PC-3 (cell line): ENCODE results near the gene C16orf78. TPM values are rescaled to one million over a fixed set of nuclear protein-coding genes. Genes with fewer than 3 reads are reported as not detected.

Experiments
- ATAC-seq: fragments of 200-7000 bp; cut with Tn5 transposase; 2 replicates; pipeline ENCODE4 v1.9.1; 2020; ENCODE audit warnings: mild to moderate bottlenecking, moderate library complexity
- BruUV-seq: library from RNA; stranded (reverse); fragments of 400-500 nt; replicated peaks from 2 replicates; lab custom pipeline; 2021; lab: Mats Ljungman, UMichigan
- CTCF ChIA-PET: fragments of 300-600 bp; sonication (Branson Sonifier 250); formaldehyde crosslinking; loops from one replicate; lab custom pipeline; 2022; ENCODE audit warnings: antibody characterized with exemption; lab: Charles Lee
- POLR2A ChIA-PET: fragments of 300-600 bp; sonication (Branson Sonifier 250); formaldehyde crosslinking; loops from one replicate; lab custom pipeline; 2022; ENCODE audit warnings: antibody characterized with exemption; ENCODE audit not compliant: unreplicated experiment; lab: Charles Lee
- DNase-seq: peaks from one replicate; pipeline ENCODE4 v3.0.0-alpha.2; 2015
- H2AFZ ChIP-seq: fragments of 300-600 bp; sonication (generic); 2 replicates; pipeline ENCODE4 v1.6.0; 2016; ENCODE audit warnings: antibody characterized with exemption, low read length
- H3F3A ChIP-seq: fragments of 300-600 bp; sonication (generic); one replicate; pipeline ENCODE4 v1.6.0; 2017; ENCODE audit warnings: antibody characterized with exemption, low read length, control low read depth, mild to moderate bottlenecking; ENCODE audit not compliant: unreplicated experiment
- H3K27ac ChIP-seq: fragments of 300-600 bp; sonication (generic); 2 replicates; pipeline ENCODE4 v1.5.1; 2016; ENCODE audit warnings: mild to moderate bottlenecking, low read length
- H3K27me3 ChIP-seq: fragments of 300-600 bp; sonication (generic); 2 replicates; pipeline ENCODE4 v1.6.1; 2016; ENCODE audit warnings: low read length, mixed read lengths
- H3K36me3 ChIP-seq: fragments of 300-600 bp; sonication (generic); 2 replicates; pipeline ENCODE4 v1.6.1; 2016; ENCODE audit warnings: low read depth, mixed run types, low read length, mixed read lengths
- H3K4me1 ChIP-seq: fragments of 300-600 bp; sonication (generic); 2 replicates; pipeline ENCODE4 v1.5.1; 2016; ENCODE audit warnings: low read length; ENCODE audit not compliant: insufficient read depth
- H3K4me2 ChIP-seq: fragments of 300-600 bp; sonication (generic); 2 replicates; pipeline ENCODE4 v1.6.0; 2016; ENCODE audit warnings: low read length
- H3K4me3 ChIP-seq: fragments of 300-600 bp; sonication (generic); 2 replicates; pipeline ENCODE4 v1.5.1; 2016; ENCODE audit warnings: mild to moderate bottlenecking, low read length, mixed read lengths
- H3K79me2 ChIP-seq: fragments of 300-600 bp; sonication (generic); 2 replicates; pipeline ENCODE4 v1.6.1; 2017; ENCODE audit warnings: low read length, mixed read lengths
- H3K9ac ChIP-seq: fragments of 300-600 bp; sonication (generic); 2 replicates; pipeline ENCODE4 v1.6.0; 2016; ENCODE audit warnings: mild to moderate bottlenecking, low read length
- H3K9me2 ChIP-seq: fragments of 300-600 bp; sonication (generic); replicated peaks from 2 replicates; pipeline ENCODE4 v1.6.1; 2016; ENCODE audit warnings: mixed run types, low read length, mixed read lengths
- H3K9me3 ChIP-seq: fragments of 300-600 bp; sonication (generic); 2 replicates; pipeline ENCODE4 v1.6.1; 2016; ENCODE audit warnings: low read length, mixed read lengths
- H4K20me1 ChIP-seq: fragments of 300-600 bp; sonication (generic); 2 replicates; pipeline ENCODE4 v1.6.1; 2016; ENCODE audit warnings: low read length, mixed read lengths
- CTCF ChIP-seq: fragments of 300-600 bp; sonication (generic); conservative IDR thresholded peaks from 2 replicates; pipeline ENCODE4 v1.5.1; 2017; ENCODE audit warnings: antibody characterized with exemption, low read depth, mild to moderate bottlenecking, low read length
- EZH2 ChIP-seq: fragments of 300-600 bp; sonication (generic); IDR thresholded peaks from one replicate; pipeline ENCODE4 v1.6.1; 2017; ENCODE audit warnings: antibody characterized with exemption, mild to moderate bottlenecking, low read length; ENCODE audit not compliant: unreplicated experiment
- EZH2phosphoT487 ChIP-seq: fragments of 300-600 bp; sonication (generic); IDR thresholded peaks from 2 replicates; pipeline ENCODE4 v1.6.1; 2018; ENCODE audit warnings: mild to moderate bottlenecking, antibody characterized with exemption, low read length, borderline replicate concordance
- intact Hi-C: fragments of 100-400 bp; cut with micrococcal nuclease; formaldehyde crosslinking; loops from 2 replicates; pipeline ENCODE4 v1.9.0; 2023
- total RNA-seq: library from RNA; depleted of rRNA; stranded (reverse); fragments of >200 nt; gene quantifications from 2 replicates; pipeline ENCODE4 v1.2.3, GENCODE V29; 2014

The C16orf78 gene
- total RNA-seq, 1 experiment from 2014 or later, result not detected

GRCh38 chr16:49395021-49395420 is 21.4 kb downstream of the C16orf78 start:
- Histone ChIP-seq H3K9ac (no peak overlapping the region), H3K79me2 (no peaks in the 10 kb centered on the region), H3K4me3 (no peak overlapping the region), H3K27ac (no peak overlapping the region), H3K9me2 (no peaks in the 10 kb centered on the region), H3K4me2 (no peak overlapping the region), H3K4me1 (no peaks in the 10 kb centered on the region), H2AFZ (no peak overlapping the region), H3K9me3 (no peaks in the 10 kb centered on the region), H4K20me1 (no peaks in the 10 kb centered on the region), H3K36me3 (no peaks in the 10 kb centered on the region), H3K27me3 (peaks cover 10% of the 10 kb centered on the region), H3F3A (no peaks in the 10 kb centered on the region)
- ChIA-PET POLR2A (no interaction called here), CTCF (no interaction called here)
- DNase-seq, result no peak
- no TSS peak for BruUV-seq
- intact Hi-C loops, result no loop called here
- TF ChIP-seq EZH2phosphoT487 (no peak), CTCF (no peak), EZH2 (no peak)
- no peak for ATAC-seq

GRCh38 chr16:49396206-49396720 is 22.7 kb downstream of the C16orf78 start:
- H3K9me2 ChIP-seq, result no peaks in the 10 kb centered on the region
- H2AFZ ChIP-seq, result no peak overlapping the region
- H3K4me3 ChIP-seq, result no peak overlapping the region
- H3K9me3 ChIP-seq, result no peaks in the 10 kb centered on the region
- no peak for ATAC-seq
- no peak for TF ChIP-seq EZH2phosphoT487
- no peak for TF ChIP-seq EZH2
- TF ChIP-seq CTCF, result no peak
- no peak overlapping the region for H3K4me2 ChIP-seq
- H4K20me1 ChIP-seq, result no peaks in the 10 kb centered on the region
- H3K27ac ChIP-seq, result no peak overlapping the region
- no peaks in the 10 kb centered on the region for H3F3A ChIP-seq
- CTCF ChIA-PET, result no interaction called here
- no peaks in the 10 kb centered on the region for H3K4me1 ChIP-seq
- no peaks in the 10 kb centered on the region for H3K36me3 ChIP-seq
- POLR2A ChIA-PET, result no interaction called here
- no peak overlapping the region for H3K9ac ChIP-seq
- BruUV-seq, result no TSS peak
- intact Hi-C loops, result no loop called here
- no peak for DNase-seq
- no peaks in the 10 kb centered on the region for H3K79me2 ChIP-seq
- peaks cover 5% of the 10 kb centered on the region; the same call in 1 of the 2 replicates for H3K27me3 ChIP-seq

- no peak overlapping the region for H3K27ac ChIP-seq
- ATAC-seq, result no peak
- no peak overlapping the region for H3K9ac ChIP-seq
- no peaks in the 10 kb centered on the region for H3K79me2 ChIP-seq
- no TSS peak for BruUV-seq
- CTCF ChIA-PET, result no interaction called here
- no peak overlapping the region for H2AFZ ChIP-seq
- no peaks in the 10 kb centered on the region for H3K36me3 ChIP-seq
- H3F3A ChIP-seq, result no peaks in the 10 kb centered on the region
- peaks cover 5% of the 10 kb centered on the region; the same call in 1 of the 2 replicates for H3K27me3 ChIP-seq
- no peak for DNase-seq
- no peaks in the 10 kb centered on the region for H3K9me2 ChIP-seq
- H4K20me1 ChIP-seq, result no peaks in the 10 kb centered on the region
- no peak overlapping the region for H3K4me2 ChIP-seq
- POLR2A ChIA-PET, result no interaction called here
- H3K9me3 ChIP-seq, result no peaks in the 10 kb centered on the region
- TF ChIP-seq EZH2phosphoT487, result no peak
- H3K4me3 ChIP-seq, result no peak overlapping the region
- intact Hi-C loops, result no loop called here
- no peaks in the 10 kb centered on the region for H3K4me1 ChIP-seq
Observed at GRCh38 chr16:49398761-49399160, 25.2 kb downstream of the C16orf78 start.
